ENCODE data around the gene SENP1. TPM values are rescaled to one million over a fixed set of nuclear protein-coding genes. Genes with fewer than 3 reads are reported as not detected.

The SENP1 gene
- total RNA-seq, 1 experiment from 2014 or later: 28.8 TPM

DNA sequence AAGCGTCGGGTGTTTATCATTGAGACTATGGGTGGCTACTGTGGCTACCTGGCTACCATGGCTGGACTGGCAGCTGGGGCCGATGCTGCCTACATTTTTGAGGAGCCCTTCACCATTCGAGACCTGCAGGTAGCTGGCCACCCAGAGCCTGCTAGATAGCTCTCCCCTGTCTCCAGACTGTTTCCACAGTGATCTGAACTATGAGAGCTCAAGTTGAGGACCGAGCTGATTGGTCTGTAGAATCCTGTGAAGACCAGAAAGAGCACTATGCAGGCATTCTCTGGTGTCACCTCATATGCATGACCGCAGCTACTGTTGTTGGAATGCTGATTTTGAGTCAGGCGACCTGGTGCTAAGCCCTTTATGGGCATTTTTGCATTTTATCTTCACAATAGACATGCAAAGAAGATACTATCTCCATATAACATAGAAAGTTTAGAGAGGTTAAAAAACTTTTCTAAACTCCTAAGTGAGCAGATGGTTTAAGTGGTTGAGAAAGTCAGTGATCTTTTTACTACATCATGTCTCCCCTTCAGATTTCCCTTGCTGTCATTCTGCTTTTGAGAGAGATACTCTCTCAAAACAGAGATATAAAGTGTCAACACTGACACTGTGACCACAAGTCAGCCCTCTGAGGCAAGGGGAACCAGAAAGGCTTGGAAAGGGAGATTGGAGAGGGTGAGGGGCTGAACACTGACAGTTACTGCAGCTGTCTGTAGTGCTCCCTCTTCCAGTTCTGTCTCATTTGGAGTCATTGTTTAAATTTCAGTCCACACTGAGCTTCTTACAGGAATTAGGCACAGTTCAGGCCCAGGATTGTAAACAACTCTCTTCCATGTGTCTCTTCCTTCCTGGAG lies 37.2 kb upstream of the SENP1 start:
- peak; percentile 69 for DNase-seq

More for the DNA sequence above, 37.2 kb upstream of the SENP1 start:
- Mint-ChIP-seq H3K4me3 (peak overlapping the region; percentile 8 to 39; a peak in 3 of 5 replicates), H3K4me1 (peaks cover 33 to 37% of the 10 kb centered on the region in 2 experiments), H3K9me3 (no peaks in the 10 kb centered on the region), H3K27ac (peak overlapping the region; percentile 92 to 93 (median 92)), H3K36me3 (ENCODE audit: insufficient read depth in 1 of 3, low read depth in 3 of 3) (peaks cover 65 to 84% (median 78%) of the 10 kb centered on the region in 3 experiments), H3K27me3 (ENCODE audit: low read depth) (no peaks in the 10 kb centered on the region)
- Histone ChIP-seq H4K20me1 (ENCODE audit: control insufficient read depth, insufficient read depth, insufficient read length) (no peaks in the 10 kb centered on the region), H2BK20ac (ENCODE audit: low read depth, low read length, poor library complexity, severe bottlenecking) (no peak overlapping the region), H2BK120ac (ENCODE audit: low read depth, low read length, poor library complexity, severe bottlenecking) (no peak overlapping the region), H3K23ac (ENCODE audit: insufficient read length, low read depth, low read length) (no peak overlapping the region), H2AK5ac (ENCODE audit: insufficient read length, low read length) (no peak overlapping the region), H3K9me3 (ENCODE audit: control insufficient read depth, low read depth, low read length) (no peaks in the 10 kb centered on the region), H3T11ph (ENCODE audit: low read length) (no peak overlapping the region), H3K4me1 (ENCODE audit: insufficient read depth, low read length) (peaks cover 10% of the 10 kb centered on the region), H2BK5ac (ENCODE audit: insufficient read length, low read length) (peak overlapping the region; percentile 18), H3K56ac (ENCODE audit: insufficient read length, low read depth, low read length) (no peak overlapping the region), H3K14ac (ENCODE audit: insufficient read depth, low read length) (no peak overlapping the region), H3K18ac (ENCODE audit: insufficient read length, low read depth, low read length) (no peak overlapping the region), H2AFZ (ENCODE audit: low read length) (no peak overlapping the region), H2BK12ac (ENCODE audit: insufficient read length, low read depth, low read length) (no peak overlapping the region), H2BK15ac (ENCODE audit: low read depth, low read length) (no peak overlapping the region), H4K91ac (ENCODE audit: insufficient read length, low read depth, low read length) (no peak overlapping the region), H4K5ac (ENCODE audit: insufficient read length, low read depth, low read length) (no peak overlapping the region), H3K23me2 (ENCODE audit: insufficient read length, low read depth, low read length, poor library complexity, severe bottlenecking) (no peaks in the 10 kb centered on the region), H3K9ac (ENCODE audit: extremely low read depth, insufficient read length, low read length) (no peak overlapping the region), H3K79me2 (ENCODE audit: insufficient read depth, low read length) (no peaks in the 10 kb centered on the region), H3K27ac (ENCODE audit: insufficient read length, low read depth, low read length) (peak overlapping the region; percentile 83), H3K27me3 (ENCODE audit: insufficient read depth, low read length) (no peaks in the 10 kb centered on the region), H4K8ac (replicated peaks; ENCODE audit: insufficient read length, low read depth, low read length) (no peak overlapping the region), H3K79me1 (ENCODE audit: insufficient read depth, low read depth, low read length, poor library complexity, severe bottlenecking) (no peaks in the 10 kb centered on the region), H3K4ac (ENCODE audit: low read depth, low read length) (no peak overlapping the region), H3K4me2 (ENCODE audit: insufficient read depth, insufficient read length, low read length) (peak overlapping the region; percentile 50)
- TF ChIP-seq, protein P1, sequence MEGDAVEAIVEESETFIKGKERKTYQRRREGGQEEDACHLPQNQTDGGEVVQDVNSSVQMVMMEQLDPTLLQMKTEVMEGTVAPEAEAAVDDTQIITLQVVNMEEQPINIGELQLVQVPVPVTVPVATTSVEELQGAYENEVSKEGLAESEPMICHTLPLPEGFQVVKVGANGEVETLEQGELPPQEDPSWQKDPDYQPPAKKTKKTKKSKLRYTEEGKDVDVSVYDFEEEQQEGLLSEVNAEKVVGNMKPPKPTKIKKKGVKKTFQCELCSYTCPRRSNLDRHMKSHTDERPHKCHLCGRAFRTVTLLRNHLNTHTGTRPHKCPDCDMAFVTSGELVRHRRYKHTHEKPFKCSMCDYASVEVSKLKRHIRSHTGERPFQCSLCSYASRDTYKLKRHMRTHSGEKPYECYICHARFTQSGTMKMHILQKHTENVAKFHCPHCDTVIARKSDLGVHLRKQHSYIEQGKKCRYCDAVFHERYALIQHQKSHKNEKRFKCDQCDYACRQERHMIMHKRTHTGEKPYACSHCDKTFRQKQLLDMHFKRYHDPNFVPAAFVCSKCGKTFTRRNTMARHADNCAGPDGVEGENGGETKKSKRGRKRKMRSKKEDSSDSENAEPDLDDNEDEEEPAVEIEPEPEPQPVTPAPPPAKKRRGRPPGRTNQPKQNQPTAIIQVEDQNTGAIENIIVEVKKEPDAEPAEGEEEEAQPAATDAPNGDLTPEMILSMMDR (conservative IDR thresholded peaks at IDR 0.05): no peak
- WGBS (ENCODE audit: extremely low coverage, insufficient read length, low lambda C conversion rate): no CpG with 5 or more reads among the region's 7 CpGs
